GM21529 (cell line): Measurements from ENCODE around the gene GLT8D1.
A peak's percentile ranks its signal among the peaks of the same experiment; 100 is the strongest.
"Not testable (repeated sequence)": the region's sequence is repeated elsewhere in the genome, so short reads cannot be mapped to it uniquely, and the experiment has no call there.

Experiments used
- ATAC-seq: cut with Tn5 transposase; IDR thresholded peaks from one replicate; pipeline ENCODE4 v1.9.1; 2021; ENCODE audit not compliant: unreplicated experiment

GLT8D1 gene

GRCh38 chr3:52705688-52706686 lies at the start of gene GLT8D1, which contains the start of gene SPCS1:
Gene GLT8D1 (minus strand): TSS chr3:52705791. CDS start chr3:52700460, 5,331 bp downstream.
Gene SPCS1 (plus strand): TSS chr3:52706106. CDS start chr3:52706247, 141 bp downstream.
- peak; percentile 72 for ATAC-seq

GRCh38 chr3:52754373-52754772 lies 48.8 kb upstream of the GLT8D1 start:
- no peak for ATAC-seq

- no peak for ATAC-seq
These were observed 46.6 kb upstream of the GLT8D1 start for GRCh38 chr3:52752045-52752660.

- no peak for ATAC-seq
These were observed 38.1 kb upstream of the GLT8D1 start for GRCh38 chr3:52743721-52744120.

GRCh38 chr3:52743152-52743551 lies 37.6 kb upstream of the GLT8D1 start:
- no peak for ATAC-seq

- ATAC-seq = no peak
These were observed 36.9 kb upstream of the GLT8D1 start for GRCh38 chr3:52742418-52743041.

GRCh38 chr3:52739730-52740129 lies 34.1 kb upstream of the GLT8D1 start:
- ATAC-seq = no peak

GRCh38 chr3:52733256-52733891 lies 27.8 kb upstream of the GLT8D1 start:
- no peak for ATAC-seq

- ATAC-seq = no peak
These were observed 26.0 kb upstream of the GLT8D1 start for GRCh38 chr3:52731590-52731989.

GRCh38 chr3:52730681-52731080 lies 25.1 kb upstream of the GLT8D1 start:
- ATAC-seq = no peak

- ATAC-seq = not testable (repeated sequence)
These were observed 23.2 kb upstream of the GLT8D1 start for GRCh38 chr3:52728753-52729152.

GRCh38 chr3:52724511-52724910 lies 18.9 kb upstream of the GLT8D1 start:
- no peak for ATAC-seq

GRCh38 chr3:52723935-52724334 lies 18.3 kb upstream of the GLT8D1 start:
- ATAC-seq = no peak

- ATAC-seq = no peak
These were observed 16.9 kb upstream of the GLT8D1 start for GRCh38 chr3:52722491-52722890.

- no peak for ATAC-seq
These were observed 16.1 kb upstream of the GLT8D1 start for GRCh38 chr3:52721730-52722008.

GRCh38 chr3:52721002-52721729 lies 15.6 kb upstream of the GLT8D1 start:
- no peak for ATAC-seq

GRCh38 chr3:52719618-52720017 lies 14.0 kb upstream of the GLT8D1 start:
- ATAC-seq = no peak

GRCh38 chr3:52715714-52716305 lies 10.2 kb upstream of the GLT8D1 start:
- ATAC-seq = no peak

GRCh38 chr3:52714335-52715302 lies 9.0 kb upstream of the GLT8D1 start:
- ATAC-seq = no peak
